Measurements from ENCODE around the gene KAZALD1.

The KAZALD1 gene, protein sequence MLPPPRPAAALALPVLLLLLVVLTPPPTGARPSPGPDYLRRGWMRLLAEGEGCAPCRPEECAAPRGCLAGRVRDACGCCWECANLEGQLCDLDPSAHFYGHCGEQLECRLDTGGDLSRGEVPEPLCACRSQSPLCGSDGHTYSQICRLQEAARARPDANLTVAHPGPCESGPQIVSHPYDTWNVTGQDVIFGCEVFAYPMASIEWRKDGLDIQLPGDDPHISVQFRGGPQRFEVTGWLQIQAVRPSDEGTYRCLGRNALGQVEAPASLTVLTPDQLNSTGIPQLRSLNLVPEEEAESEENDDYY

DNA sequence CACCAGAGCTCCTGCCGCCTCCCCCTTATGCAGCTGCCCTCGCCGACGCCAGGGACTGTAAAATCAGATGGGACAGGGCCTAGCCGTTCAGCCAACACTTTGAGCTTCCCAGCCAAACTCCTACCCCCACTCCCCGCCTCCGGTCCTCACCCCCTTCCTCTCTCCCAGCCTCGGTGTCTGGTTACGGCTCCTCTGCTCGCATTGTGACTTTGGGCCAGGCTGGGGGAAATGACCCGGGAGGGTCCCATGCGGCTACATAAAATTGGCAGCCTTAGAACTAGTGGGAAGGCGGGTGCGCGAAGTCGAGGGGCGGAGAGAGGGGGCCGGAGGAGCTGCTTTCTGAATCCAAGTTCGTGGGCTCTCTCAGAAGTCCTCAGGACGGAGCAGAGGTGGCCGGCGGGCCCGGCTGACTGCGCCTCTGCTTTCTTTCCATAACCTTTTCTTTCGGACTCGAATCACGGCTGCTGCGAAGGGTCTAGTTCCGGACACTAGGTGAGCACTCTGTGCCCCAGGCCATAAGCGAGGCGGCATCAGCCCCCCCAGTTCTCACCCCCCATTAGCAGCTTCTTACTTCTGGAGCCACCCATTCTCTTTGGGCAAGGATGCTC, at the start of gene KAZALD1:
TSS of gene KAZALD1 (plus strand) at position 366 of the 608 bp plus-strand sequence. CDS start 604 bp downstream, outside the sequence.
- DNase-seq = no peak

DNA sequence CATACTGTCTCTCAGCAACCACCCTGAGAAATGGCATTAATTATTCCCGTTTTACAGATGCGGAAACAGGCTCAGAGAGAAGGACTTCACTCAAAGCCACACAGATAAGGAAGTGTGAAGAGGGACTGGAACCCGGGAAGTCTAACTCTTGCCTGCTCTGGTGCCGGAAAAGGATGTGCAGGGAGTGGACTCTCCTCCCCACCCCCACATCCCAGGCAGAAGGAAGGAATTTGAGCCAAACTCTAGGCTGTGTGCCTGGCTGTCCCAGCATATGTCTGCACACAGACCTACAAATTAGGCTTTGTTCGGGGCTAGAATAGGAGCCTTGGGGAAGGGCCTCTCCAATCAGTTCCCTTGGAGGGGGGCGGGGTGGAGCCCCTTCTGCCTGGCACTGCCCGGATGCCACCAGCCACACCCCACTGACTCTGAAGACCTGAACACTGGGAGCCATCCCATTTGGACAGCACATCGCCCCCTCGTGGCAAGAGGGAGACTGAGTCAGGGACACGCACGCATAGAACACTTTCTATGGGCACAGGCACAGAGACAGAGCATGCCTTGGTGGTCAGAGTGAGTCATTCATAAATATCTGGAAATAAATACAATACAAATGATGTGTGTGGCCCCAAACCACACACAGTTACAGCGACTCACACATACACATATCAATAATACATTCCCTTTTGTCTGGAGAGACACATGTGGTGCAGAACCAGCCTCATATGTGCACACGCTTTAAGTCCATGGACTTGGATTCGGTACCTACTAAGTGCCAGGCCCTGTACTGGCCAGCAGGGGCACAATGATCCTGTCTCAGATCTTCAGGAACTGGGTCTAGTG, 49.0 kb upstream of the KAZALD1 start:
- no peak for DNase-seq

DNA sequence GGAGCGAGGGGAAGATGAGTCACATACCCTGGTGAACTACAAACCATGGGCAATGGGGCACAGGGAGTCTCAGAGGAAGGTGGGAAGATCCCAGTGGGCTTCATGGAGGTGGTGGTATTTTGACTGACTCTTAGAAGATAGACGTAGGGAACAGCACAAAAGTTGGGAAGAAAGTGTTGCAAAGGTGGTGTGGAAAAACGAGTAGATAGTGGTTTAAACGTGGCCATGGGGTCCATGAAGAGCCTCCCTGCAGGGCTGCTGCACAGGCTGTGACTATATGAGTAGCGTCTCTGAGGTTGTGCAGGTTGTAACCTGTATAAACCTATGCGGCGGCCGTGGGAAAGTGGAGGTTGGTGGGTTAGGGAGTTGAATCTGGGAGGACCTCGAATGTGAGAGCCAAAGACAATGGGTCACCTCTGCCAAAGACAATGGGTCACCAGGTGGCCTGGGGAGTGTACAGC, 48.4 kb upstream of the KAZALD1 start:
- no peak for DNase-seq

DNA sequence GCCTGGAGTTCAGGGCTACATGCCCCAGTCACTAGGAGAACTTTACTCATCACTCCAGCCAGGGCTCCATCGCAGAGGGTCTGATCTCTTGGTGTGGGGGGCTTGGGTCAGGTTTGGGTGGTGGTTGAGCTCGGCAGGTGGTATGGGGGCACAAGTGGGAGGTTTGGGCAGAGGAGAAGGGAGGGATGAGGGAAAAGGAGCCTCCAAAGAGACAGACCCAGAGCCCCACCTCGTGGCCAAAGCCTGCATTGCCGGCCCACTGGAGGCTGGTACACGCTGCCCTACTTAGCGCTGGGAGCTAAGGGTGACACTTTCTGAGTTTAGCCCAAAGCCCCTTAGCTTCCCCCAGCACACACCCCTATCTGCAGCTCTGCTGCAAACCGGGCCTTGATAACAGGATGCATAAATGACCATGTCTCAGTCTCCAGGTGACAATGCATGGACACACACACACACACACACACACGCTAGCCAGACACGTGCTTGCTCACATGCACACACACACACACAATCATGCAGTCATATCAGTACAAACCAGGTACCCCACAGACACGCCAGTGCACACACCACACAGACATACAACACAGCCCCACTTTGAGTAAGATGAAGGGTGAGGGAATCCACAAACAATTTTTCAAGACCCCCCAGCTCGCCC, 47.4 kb upstream of the KAZALD1 start:
- DNase-seq = no peak

DNA sequence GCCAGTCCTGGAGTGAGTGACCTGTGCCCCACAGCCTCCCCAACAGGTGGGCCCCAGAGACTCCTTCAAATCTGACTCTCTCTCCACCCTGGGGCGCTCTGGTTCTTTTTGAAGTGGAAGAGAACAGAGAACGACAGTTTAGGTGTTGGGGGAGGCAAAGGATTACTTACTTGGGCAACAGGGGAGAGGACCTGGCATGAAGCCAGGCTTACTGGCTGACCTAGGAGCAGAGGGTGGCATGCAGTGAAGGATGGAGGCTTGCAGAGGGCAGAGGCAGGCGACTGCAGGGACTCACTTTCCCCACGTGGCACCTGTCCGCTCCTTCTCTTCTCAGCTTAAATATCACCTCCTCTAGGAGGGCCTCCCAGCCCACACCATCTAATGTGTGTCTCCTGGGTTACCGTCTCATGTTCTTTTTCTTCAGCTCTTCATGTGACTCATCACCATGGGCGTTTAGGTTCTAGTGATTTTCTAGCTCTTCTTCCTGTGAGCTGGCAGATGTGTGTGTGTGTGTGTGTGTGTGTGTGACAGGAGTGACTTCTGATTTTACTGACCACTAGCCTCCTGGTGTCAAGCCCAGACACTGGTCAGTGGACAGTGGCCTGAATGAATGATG, 46.7 kb upstream of the KAZALD1 start:
- no peak for DNase-seq

DNA sequence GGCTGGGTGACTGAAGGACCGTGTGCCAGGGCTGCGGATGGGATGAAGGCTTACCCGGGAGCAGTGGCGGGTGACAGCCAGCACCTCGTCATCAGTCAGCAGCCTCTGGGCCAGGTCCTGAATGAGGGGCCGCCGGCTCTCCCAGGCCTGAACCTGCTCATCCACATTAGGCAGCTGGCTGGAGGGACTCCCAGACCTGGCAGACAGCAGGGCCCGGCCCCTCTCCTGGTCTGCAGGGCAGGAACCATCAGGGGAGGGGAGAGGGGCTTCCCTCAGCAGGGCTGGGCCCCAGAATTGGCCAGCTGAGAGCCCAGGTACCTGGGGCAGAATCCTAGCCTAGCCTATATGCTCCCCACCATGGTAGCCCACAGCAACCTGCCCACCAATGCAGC, 46.2 kb upstream of the KAZALD1 start:
- DNase-seq = no peak

DNA sequence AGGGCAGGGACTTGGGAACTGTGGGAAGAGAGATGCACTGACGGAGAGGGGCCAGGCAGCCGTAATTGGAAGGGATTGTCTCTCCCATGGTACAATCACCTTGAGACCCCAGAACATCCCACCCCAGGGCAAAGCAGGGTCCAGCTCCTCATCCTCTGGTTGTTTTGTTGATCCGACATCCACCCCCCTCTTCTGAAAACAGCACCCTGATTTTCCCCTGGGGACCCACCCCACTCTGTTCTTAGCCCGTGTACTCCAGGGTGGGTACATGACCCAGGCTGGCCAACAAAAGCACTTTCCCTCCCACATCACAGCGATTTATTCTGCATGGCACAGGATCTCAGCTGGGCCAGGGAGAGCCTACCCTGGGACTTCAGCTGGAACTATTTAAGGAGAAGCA, 45.0 kb upstream of the KAZALD1 start:
- no peak for DNase-seq

DNA sequence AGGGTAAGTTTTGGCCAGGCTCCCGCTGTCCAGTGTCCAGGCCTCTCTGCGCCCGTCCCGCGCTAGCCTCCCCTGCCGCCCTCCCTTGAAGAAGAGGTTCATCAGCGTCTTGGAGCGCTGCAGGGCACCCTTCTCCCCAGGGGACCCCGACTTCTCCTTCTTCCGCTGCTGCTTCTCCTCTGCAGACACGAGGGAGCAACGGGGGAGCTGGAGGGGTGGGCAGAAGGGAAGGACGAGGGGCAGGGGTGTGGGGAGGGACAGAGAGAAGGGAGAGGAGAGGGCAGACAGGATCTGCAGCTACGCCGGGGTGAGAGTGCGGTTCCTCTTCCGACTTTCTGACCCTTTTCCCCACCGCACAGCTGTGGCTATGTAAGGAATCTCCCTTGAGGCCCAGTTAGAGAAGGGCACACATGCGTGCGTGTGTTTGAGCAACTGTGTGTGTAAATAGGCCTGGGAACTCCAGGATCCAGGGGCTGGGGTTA, 43.6 kb upstream of the KAZALD1 start:
- no peak for DNase-seq

DNA sequence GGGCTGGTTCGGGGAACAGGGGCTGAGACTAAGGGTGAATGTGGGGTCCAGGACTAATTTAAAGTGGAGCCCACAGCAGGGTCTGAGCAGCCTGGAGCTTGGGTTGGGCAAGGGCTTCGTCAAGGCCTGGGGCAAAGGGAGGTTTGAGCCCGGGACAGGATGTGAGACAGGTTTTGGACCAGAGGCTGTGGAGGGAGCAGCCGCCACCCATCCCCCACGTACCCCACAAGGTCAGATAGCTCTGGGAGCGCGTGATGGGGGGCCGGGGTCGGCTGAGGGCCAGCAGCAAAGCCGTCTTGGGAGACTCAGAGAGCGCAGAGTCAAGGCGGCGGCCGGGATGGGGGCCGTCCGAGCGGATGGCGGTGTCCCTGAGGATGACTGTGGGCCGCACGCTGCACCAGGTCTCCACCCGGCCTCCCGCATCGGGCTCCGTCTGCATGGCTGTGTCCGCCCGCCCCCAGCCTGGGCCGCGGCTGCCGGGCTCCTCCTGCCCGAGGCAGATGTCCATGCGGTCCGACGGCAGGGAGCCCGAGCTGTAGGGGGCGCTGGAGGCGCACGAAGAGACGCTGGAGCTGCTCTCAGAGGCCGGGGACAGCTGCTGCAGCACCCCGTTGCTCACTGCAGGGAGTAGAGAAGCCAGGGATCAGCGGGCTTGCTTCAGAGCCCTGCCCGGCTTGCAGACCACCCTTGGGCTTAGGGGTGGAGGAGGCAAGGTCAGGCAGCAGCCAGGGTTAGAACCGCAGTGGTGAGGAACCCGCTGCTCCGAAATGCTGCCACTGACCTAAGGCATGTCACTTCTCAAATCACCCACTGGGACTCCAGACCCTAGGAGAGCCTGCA, 43.0 kb upstream of the KAZALD1 start:
- no peak for DNase-seq

DNA sequence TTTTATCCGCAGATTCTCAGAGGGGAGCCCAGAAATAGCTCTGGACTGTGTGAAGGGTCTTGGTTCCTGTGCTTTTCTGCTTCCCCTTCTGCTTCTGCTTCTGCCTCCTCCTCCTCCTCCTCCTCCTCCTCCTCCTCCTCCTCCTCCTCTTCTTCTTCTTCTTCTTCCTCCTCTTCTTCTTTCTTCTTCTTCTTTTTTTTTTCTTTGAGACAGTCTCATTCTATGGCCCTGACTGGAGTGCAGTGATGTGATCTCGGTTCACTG, 42.4 kb upstream of the KAZALD1 start:
- no peak for DNase-seq

DNA sequence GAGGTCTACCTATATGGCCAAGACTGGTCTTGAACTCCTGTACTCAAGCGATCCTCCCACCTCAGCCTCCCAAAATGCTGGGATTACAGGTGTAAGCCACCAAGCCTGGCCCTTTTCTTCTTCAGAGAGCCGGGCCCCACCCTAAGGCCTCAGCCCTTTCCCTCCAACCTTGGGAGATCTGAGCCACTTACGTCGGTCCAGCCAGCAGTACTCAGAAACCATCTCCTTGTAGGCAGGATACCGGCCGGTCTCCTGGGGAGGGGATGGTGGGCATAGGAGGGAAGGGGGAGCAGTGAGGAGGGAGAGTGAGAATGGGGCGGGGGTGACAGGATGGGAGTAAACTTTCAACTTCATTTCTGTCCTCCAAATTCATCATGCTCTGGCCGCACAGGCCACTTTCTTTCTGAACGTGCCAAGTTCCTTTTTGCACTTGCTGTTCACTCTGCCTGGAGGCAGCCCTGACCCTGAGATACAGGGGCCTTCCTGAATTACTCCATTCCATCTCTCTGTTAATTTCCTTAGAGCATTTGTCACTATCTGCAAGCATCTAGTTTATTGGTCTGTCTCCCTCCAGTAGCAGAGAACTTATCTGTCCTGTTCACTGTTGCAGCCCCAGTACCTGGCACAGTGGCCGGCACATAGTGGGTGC, 41.2 kb upstream of the KAZALD1 start:
- DNase-seq = no peak

DNA sequence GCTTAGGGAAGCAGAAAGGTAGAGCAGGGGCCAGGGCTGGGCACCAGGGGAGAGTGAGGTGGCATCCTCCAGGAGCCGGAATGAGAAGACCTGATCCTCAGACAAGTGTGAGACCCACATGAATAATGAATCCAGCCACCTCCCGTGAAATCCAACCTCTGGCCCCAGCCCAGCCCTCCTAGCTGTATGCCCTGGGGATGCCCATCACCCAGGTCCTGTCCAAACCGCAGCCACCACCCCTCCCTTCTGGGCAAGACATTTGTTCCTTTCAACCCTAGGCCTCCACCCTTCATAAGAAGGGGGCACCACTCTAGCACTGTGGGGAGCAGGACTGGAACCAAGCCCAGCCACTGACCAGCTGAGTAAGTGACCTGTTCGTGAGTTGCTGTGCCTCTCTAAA, 40.5 kb upstream of the KAZALD1 start:
- no peak for DNase-seq

DNA sequence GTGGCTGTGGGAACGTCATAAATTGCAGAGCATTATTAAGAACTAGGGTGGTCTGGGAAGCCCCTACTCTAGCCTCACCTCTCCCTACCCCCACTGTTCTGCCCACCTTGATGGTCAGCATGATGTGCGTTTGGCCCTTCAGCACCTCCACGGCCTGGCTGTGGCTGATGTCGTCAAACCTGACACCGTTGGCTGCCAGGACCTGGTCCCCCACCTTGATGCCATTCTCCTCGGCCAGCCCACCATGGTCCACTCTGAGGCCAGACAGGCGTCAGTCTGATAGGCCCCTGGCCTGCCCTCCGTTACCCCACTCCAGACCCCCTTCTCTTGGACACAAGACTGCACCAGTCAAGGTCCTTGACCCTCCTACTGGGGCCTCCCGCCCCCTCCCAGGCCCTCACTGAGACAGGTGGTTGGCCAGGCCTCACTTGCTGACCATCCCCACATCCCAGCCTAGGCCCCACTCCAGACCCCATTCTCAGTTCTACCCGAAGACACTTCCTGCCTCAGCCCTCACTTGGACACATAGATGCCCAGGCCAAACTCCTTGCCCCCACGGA, 40.0 kb upstream of the KAZALD1 start:
- DNase-seq = no peak

DNA sequence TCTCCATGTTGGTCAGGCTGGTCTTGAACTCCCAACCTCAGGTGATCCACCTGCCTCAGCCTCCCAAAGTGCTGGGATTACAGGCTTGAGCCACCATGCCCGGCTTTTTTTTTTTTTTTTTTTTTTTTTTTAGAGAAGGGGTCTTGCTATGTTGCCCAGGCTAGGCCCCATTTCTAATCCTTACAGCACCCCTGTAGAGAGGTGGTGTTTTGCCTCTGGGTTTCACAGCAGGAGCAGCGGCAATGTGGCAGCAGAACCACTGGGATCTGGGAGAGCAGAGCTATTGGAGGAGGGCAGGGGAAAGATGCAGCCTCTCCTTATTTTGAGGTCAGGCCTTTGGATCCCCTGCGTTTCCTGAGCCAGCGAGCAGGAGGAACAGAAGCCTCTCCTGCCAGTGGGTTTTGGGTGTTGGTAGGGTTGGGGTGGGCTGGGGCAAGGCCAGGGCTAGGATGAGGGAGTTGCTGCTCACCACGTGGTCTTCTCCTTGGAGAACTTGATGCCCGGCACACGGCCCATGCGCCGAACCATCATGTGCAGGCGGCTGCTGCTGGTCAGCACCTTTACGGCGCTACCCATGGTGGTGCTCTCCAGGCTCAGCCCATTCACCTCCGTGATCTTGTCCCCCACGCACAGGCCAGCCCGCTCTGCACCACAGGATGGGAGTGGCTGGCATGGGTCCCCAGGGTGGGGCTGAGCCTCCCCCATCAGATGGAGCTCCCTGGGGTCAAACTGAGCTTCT, 38.7 kb upstream of the KAZALD1 start:
- no peak for DNase-seq

DNA sequence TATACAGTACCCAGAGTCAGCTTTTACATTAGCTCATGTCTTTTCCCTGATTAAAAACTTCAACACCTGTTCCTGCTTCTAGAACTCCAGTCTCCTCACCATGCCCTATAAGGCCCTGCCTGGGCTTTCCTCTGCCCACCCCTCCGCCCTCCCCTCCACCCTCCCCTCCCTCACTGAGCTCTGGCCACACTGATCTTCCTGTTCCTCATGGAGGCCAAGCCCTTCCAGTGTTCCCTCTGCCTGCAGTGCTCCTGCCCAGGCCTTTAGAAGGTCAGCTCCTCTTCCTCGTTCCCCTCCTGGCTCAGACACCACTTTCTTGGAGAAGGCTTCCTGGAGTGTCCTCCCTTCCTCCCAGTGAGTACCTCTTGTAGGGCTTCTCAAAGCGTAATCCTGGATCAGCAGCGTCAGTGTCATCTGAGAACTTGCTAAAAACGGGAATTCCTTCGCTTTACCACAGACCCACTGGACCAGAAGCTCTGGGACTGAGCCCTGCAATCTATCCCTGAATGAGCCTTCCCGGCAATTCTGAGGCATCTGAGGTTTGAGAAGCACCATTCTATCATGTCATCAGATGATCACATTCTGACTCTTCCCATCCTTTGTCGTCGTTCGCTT, 34.6 kb upstream of the KAZALD1 start:
- DNase-seq = no peak

DNA sequence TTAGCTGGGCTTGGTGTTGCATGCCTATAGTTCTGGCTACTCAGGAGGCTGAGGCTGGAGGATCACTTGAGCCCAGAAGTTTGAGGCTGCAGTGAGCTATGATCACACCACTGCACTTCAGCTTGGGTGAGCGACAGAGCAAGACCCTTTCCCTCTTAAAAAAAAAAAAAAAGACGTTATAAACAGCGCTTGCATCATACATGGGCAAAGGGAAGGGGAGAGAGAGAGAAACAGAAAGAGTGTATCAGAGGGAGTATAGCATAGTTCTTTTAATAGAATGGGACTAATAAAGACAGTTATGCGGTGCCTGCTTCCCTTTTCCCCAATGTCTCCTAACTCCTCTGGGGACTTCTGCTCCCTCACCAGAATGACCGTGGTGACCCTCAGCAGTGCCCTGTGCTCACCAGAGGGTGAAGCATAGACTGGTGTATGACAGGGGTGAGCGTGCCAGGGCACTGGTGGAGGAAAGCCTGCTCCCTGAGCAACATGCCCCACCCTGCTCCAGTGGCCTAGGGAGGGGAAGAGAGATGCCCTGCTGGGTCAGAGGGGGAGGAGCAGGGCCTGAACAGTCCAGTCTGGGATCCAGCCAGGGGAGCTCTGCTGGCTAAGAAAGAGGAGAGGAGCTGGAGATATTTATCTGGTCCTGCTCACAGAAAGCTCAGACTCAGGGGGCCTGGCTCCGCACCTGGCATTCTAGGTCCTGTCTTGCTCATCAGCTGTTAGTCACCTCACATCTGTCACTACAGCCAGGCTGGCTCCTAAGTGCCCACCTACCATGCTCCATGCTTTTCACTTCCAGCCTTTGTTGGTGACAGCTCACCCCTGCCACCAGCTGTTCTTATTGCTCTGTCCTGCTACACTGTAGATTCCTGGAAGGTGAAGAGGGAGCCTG, 33.1 kb upstream of the KAZALD1 start:
- no peak for DNase-seq

DNA sequence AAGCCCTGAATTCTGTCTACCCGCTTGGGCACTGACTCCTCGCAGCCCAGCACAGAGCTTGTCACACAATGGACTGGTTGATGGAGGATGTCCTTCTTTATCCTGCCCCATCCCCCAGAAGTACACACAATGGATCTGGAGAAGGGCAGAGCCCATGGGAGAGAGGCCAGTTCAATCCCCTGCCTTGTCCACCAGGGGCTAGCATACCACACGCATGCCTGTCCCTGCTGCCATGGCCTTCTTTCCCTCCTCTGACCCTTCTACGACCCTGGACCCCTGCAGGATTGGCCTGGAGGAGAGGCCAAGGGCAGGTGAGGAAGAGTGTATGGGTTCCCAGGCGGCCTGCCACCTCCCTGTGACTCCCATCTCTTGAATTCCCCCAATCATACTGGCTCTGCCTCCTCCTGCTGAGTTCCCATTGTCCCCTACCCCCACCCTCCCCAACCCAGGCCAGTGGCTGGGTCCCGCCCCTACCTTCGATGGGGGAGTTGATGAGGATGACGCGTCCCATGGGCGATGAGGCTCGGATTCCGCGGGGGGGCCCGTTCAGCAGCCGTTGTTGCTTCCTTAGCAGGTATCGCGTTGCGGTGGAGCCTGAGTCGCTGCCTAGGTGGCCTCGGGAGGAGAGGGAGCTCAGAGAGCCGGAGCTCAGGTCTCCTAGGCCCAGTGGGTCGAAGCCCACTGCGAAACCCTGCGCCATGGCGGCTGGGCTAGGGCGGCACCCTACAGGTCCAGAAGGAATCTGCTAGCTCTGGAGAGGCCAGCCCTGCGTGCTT, 32.1 kb upstream of the KAZALD1 start:
- no peak for DNase-seq
